Stimulated activated CD4-positive, alpha-beta T cell treated with anti-CD3 and anti-CD28 coated beads, TNF-alpha, amount 100 ng/mL, for 24 hours (primary cell): ENCODE measurements around the gene EIF6.
"Not testable (repeated sequence)": the region's sequence is repeated elsewhere in the genome, so short reads cannot be mapped to it uniquely, and the experiment has no call there.

ENCODE experiments used
- DNase-seq, 3 experiments: peaks; one replicate each; pipeline ENCODE4 v3.0.0-alpha.2; 2020; ENCODE audit warnings: low read depth in 3 of 3

The EIF6 gene

DNA sequence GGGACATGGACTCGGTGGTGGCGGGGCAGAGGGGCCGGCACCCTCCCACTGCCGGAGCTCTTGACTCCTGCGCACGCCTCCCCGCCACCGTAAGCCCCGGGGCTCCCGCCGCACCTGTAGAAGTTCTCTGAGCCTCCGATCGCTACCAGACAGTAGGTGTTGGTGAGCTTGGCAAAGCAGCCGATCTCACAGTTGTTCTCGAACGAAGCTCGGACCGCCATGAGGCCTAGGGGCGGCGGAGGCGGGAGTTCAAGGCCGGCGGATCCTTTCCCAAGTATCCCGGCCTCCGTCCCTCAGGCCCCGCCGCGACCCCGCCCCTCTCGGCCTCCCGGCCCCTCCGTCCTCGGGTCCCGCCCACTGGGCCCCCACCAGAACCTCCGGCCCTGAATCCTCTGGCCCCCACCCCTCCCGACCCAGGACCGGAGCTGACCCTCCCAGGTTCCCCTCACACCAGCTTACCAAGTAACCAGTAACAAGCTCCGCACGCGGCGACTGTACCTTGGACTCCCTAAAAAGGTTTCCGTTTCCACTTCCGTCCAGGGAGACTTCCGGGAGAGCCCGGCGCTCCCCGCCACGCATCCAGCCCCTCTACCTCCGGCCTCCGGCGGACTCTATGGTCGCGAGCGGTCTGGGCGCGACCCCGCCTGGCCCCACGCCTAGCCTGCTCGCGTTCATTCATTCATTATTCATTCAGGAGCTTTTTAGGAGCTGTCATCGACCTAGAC lies at the start of gene EIF6:
Gene EIF6 (minus strand): TSS at position 506 of the 725 bp plus-strand sequence. CDS start 285 bp downstream, at position 221.
- peak; percentile 62 to 80 (median 64) for DNase-seq

DNA sequence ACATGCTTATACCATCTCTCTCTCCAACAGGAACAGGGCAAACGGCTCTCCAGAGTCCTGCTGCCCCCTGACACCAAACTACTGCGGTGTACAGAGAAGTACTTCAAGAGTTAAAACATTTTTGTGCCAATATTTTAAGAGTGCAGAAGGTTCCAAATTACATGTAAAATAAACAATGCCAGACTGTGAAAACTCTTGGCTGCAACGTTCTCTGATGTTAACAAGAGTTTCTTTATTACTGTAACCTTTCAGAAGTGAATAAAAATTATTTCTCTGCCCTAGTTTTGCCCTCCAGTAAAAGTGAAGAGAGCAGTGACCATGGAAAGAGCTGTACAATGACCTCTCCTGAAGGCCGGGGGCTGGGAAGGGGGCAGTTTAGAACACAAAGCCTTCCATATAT lies 49.0 kb upstream of the EIF6 start:
- no peak for DNase-seq

DNA sequence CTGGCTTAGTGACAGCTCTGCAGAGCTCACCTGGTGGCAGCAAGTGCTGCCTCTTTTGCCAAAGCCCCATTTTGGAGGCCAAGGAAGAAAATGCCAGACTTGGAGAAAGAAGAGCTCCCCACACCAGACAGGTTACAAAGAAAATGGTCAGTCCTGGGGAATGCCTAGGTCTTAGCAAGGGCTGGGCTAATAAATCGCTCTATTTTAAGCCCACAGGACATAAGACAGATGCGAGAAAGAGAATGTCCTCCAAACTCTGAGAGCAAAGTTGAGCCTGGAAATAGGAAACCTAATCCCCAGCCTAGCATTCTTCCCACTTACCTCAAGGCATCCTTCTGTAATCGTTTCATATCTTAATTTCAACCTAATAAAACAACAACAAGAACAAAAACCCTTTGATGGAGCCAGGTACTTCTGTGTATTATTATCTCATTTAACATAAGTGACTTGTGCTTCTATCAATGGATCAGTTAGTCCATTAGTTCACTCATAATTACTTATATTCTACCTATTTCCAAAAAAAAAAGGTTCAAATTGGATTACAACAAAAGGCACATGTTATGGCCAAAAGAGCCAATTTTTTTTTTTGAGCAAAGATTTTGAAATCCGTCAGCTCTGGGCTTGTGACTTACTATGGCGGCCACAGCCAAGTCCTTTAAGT lies 48.1 kb upstream of the EIF6 start:
- DNase-seq: no peak

DNA sequence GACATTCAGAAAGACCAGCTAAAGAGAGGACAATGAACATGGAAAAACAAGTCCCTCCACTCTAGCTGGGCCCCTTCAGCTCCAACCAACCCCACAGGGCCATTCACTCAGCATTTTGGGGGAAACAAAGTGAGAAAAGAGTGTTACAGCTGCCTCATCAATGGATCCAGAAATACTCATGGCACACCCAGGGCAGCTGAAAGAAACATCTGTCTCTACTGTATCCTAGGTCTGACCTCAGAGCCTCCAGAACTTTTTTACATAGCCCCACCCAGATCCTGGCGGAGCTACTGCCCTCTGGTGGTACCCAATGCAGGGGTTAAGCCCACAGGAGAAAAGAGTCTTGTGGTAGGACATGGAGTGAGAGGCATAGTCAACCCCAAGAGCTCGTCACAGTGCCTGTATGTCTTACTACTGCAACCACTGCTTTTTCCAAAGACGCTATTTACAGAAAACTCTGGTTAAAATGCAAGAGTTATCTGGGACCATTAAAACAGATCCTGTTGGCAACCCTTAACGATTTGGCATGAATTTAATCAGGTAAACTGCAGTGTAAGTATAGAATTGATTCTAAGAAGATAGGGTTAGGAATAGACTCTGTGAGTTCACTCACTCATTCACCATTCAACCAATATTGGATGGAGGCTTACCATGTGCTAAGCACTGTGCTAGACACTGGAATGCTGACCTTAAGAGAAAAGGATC lies 45.0 kb upstream of the EIF6 start:
- DNase-seq: peak in 2 of 3 experiments; percentile 27 to 58

DNA sequence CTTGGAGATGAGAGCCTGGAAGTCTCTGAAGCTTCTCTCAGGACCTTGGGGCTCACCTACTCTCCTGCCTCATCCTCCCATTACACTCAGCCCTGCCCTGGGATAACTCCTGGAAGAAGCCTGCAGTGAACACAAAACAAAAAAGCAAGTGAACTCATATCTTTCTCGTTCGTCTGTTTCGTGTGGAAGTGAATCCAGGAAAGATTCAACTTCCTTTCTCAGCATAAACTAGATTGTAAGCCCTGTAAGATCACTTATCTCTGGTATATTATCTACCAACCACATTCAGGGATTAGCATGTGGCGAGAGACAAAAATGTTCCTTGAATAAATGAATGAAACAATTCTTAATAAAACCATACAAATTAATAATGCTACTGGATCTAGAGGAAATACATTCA lies 44.1 kb upstream of the EIF6 start:
- DNase-seq: no peak

DNA sequence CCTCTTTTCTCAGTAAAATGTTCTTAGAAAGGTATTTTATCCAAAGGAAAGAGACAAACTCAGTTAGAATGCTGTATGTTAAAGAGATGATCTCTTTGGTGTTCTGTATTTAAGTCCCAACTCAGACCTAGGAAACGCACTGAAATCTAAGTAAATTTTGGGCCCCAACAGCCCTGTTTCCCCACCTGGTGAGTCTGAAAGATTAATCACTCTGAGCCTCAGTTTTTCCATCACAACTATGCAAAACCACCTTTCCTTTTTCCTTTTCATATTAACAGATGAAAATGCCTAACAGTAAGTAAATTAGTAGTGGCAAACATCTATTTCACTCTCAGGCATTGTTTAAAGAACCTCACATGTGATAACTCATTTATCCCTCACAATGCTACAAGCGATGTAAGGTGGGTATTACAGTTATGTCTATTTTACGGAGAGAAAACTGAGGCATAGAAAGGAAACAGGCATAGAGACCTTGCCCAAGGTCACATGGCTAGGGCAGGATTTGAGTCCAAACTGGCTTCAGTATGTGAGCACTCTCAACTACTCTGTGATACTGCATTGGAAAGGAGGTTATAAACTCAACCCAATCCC lies 43.6 kb upstream of the EIF6 start:
- DNase-seq: no peak

DNA sequence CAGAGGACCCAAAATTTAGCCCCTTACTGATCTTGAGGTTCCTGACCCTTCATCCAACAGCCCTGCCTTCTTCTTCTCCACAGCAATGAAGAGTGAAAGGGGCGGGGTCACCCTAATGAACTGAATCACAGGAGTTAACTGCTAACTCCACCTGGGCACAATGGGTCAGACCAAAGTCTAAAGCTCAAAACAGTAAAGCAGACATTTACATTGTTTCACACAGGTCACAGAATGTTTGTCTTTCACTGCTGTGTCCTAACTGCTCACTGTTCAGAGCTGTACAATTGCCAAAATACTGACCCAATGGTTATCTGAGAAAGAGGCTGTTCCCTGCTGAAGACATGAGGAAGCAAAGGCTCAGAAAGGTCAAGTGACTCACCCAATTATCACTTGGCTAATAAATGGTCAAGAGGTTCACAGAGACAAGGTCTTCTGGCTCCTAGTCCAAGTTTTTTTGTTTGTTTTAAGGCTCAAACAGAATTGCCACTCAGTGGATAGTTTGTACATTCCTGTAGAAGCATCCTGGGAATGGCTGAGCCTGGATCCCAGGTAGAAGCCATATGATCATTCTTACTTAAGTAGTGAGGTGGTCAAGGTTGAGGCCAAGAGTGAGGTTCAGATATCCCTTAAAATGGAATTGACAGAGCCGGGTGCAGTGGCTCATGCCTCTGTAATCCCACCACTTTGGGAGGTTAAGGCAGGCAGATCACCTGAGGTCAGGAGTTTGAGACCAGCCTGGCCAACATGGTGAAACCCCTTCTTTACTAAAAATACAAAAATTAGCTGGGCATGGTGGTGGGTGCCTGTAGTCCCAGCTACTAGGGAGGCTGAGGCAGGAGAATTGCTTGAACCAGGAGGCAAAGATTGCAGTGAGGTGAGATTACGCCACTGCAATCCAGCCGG lies 42.8 kb upstream of the EIF6 start:
- no peak for DNase-seq

DNA sequence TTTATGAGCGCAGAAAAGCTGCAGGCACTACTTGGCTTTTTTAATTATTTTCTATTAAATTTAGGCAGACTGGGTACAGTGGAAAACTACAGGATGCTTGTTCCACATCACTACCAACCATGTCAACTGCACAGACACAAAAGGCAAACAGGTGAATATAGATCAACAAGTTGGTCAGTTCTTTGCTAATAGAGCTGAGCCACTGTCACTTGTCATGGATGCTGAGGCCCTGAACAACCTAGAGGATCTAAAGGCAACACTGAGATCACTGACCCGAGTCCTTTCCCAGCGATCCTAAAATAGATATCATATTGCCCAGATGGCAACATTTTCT lies 42.1 kb upstream of the EIF6 start:
- DNase-seq: no peak

DNA sequence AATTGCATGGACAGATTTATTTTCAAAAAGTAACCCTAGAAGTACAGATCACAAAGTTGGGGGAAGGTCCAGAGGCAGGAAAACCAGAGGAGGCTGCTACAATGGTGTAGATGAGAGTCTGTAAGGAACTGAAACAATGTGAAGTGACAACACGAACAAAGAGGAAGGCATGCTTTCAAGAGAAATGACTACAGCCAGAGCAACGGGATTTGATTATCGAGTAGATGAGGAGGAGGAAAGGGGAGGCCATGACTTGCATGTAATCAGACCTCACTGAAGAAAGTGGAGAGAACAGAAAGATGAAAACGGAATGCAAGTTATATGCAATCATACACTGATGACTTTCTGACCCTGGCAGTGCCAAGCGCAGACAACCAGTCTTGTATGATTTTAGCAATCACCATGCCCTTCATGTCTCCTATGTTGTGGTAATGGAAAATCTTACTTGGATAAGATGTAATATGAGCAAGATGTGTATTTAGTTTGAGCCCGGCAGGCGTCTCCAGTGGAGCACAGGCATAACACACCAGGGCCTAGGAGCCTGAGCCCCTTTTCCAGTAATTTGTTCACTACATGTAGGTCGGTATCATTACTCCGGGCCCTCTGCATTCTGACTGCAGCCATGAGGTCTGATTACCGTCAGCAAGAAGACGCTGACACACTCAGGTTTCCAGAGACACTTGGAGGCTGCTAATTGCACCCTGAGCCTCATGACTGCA lies 41.6 kb upstream of the EIF6 start:
- no peak for DNase-seq

DNA sequence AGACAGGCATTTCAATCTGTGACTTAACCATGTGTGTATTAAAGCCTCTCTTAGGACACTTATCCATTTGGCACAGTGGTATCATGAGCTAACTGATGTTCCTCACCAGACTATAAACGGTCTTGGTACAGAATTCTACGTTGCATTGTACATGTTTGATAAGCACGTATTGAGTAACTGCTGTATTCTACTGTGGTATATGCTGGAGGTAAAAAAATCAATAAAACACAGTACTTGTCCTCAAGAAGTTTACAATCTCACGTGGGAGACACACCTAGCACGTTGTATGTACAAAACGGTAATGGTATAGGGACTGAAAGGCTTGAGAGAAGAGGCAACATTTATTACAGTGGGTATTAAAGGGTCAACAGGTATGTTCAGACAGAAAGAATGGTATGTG lies 40.8 kb upstream of the EIF6 start:
- no peak for DNase-seq

DNA sequence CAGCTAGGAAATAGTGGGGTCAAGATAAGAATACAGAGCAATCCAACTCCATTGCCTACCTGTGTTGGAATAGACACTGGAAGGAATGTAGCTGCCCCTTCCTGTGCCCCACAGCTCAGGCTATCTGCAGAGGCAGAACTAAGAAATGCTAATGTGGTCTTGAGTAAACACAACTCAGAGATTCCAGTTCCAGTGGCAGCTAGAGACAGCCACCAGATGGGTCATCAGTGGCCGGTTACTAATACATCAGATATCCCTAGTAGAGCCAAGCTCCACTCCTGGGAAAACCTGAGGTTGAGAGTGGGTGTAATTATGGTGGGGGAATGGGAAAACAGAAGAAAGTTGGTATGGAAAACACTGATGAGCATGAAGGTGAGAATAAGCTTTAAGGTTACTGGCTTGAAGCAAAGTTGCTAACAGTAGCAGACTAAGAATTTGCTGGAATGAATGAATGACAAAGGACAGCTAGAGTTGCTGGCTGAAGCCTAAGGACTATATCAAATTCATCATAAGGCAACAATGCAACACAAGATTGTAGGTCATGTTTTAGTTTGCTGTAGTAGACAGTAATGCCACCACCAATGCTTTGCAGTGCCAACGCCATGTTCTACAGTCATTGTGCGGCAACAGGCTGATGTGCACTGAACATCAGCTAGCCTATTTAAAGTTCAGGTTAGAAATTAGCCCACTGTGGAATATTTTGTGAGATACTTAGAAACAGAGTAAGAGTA lies 36.0 kb upstream of the EIF6 start:
- DNase-seq: no peak

DNA sequence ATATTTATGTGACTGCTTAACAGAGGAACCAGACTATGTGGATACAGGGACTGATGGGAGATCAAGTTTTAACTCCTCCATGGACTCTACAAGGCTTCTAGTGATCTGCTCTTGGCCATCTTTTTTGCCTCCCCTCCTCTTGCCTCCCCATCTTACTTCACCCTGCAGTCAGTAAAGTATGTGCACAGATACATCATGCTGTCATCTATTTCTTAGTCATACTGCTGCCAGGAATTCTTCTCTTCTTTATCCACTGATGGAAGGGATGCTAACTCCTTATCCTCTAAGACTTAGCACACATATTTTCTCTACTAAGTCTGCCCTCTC lies 35.3 kb upstream of the EIF6 start:
- no peak for DNase-seq

DNA sequence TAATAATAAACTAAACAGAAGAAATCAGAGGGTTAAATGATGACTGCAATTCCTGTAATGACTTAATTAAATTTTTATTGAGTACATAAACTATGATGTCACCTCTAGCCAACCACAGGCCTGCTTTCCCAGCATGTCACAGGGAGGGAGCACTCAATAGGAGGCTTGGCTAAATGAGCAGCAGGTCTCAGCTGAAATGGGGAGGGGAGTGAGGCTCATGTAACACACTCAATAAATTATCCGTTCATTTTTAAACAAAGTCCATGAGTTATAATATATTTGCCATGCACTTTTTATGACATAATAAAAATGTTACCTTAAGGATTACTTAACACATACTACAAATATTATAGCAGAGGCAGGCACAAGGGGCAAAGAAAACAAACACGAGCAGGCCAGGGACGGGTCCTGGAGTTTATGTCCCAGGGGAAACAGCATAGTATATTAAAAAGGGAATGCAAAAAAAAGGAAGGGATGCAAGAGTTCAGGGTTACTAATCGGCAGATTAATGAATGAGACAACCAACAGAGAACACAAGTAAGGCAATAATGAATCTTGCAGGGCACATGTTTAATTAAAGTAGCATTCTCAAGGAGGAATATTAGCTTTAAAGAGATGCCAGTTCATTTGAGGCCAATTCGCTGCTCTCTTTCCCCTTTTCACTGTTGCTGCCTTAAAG lies 34.8 kb upstream of the EIF6 start:
- no peak for DNase-seq

DNA sequence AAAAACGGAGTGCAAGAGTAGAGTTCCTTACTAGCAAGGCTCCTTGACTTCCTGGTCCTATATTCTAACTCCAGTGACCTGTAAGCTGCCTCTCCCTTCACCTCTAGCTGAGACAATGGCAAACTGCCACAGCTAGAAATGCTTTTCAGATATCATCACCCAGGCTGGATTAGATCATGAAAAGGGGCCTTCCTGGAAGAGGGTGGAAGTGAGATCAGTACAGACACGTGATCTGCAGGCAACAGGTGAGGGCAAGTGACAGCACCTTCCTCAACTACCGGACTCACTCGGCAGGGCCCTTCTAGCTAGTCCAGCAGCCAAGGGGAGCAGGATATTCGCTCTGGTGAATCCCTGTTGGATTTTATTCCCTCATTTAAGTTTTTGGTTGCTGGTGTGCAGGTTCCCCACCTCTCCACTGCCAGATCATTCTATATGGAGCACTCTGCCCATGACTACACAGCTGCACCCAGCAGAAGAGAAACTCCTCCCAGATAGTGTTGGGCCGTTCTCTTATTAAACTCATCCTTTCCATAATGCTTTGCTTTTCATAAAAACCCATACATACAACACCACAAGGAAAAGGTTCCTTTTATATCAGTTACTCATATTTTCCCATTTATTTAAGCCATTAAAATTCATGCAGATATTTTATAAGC lies 34.1 kb upstream of the EIF6 start:
- DNase-seq: no peak

DNA sequence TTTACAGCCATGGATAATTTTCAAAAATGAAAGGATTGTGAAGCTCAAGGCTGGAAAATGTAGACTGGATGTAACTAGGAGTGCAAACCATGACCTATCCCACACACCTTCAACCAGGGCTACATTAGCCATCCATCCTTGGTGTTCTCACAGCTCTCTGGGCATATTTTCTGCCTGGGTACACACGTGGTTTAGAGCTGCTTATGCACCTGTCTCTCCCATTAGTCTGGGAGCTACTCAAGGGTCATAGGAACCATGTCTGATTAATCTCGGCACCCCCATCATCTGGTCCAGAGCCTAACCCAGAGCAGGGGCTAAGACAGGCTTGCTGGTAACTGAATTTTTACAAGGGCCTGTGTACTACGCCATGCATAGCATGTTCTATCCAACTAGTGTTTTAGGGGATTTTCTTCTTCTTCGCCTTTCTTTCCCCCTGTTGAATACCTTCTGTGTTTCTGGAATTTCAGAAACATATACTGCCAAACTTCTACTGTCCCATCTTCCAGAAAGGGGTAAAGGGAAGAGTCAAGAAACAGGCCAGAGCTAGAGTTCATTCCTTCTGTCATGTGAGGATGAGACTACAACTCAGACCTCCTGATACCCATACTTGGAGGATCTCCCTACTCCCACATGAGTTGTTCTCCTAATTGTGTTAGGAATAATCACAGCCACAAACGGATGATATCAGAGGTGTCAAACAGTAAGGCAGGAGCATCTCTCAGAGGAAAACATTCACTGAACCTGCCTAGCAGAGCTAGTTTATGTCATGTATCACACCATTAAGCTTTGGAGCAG lies 33.0 kb upstream of the EIF6 start:
- DNase-seq: no peak

DNA sequence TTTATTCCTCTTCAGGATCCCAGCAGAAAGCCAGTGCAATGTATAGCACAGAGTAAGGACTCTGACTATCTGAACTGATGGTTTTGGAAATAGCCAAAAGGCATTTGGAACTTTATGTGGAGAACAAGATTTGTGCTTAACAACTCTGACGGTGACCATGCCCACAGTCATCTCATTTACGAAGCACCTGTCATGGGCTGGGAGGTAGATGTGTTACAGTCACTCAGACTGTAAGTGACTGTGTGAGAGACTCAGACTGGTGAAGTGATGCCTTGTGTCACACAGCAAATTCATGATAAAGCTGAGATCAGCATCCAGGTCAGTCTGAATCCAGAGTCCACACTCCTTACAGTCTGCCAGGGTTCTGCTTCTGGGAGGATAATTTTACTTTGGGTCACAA lies 31.5 kb upstream of the EIF6 start:
- no peak for DNase-seq

DNA sequence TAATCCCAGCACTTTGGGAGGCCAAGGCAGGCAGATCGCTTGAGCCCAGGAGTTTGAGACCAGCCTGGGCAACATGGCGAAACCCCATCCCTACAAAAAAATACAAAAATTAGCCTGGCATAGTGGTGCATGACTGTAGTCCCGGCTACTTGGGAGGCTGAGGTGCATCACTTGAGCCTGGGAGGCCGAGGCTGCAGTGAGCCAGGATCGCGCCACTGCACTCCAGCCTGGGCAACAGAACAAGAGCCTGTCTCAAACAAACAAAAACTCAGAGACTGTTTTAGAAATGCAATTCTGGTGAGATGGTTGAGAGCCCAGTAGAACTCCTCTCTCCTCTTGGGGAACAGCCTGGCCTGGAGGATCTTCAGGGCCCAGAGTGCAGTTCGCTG lies 31.1 kb upstream of the EIF6 start:
- not testable (repeated sequence) for DNase-seq

DNA sequence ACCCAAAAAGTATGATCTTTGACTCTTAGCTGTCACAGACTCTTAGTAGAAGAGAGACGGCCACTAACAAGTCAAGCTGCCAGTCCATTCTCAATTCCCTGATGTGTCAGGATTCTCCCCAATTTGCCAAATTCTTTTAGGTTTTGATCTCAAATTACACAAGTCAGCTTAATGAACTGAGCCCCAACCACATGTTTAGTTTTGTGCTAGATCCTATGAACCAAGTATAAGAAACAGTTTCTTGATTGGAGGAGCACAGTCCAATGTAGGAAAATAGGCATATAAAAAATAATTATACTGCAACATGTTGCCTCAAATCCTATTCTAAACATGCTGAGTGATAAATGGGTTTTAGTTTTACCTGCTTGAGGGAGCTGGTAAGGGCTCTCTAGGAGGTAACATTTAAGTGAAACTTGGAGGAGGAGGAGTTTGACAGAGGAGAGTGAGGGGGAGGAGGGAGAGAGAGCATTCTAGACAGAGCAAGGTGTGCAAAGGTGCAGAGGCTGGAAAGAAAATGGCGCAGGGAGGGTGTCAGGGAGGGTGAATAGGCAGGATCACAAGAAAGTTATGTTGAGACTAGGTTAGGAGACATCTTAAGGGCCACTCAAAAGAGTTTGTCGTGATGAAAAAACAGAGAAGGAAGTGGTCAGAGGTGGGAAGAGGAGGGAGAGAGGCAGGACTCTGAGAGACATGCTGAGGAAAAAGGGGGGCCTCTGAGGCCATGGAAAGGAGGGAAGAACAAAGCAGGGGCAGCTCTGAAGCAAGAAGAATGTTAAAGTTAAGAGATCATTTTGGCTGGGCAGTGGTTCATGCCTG lies 30.5 kb upstream of the EIF6 start:
- DNase-seq: no peak
